ENCODE results near the gene C8B.

The C8B gene

GRCh38 chr1:56898879-56899278 lies 66.9 kb downstream of the C8B start:
- DNase-seq (ENCODE audit: low spot score), result no peak

- DNase-seq (ENCODE audit: low spot score), result no peak
Observed at GRCh38 chr1:56898005-56898373, 67.8 kb downstream of the C8B start.

GRCh38 chr1:56897150-56898004 lies 68.4 kb downstream of the C8B start:
- DNase-seq (ENCODE audit: low spot score), result no peak

- no peak for DNase-seq (ENCODE audit: low spot score)
Observed at GRCh38 chr1:56894014-56894413, 71.8 kb downstream of the C8B start.

GRCh38 chr1:56890229-56890628 lies 75.6 kb downstream of the C8B start:
- DNase-seq (ENCODE audit: low spot score), result no peak

GRCh38 chr1:56881417-56881816 lies 84.4 kb downstream of the C8B start:
- DNase-seq (ENCODE audit: low spot score), result no peak

GRCh38 chr1:56880774-56881173 lies 85.0 kb downstream of the C8B start:
- DNase-seq (ENCODE audit: low spot score), result no peak

All from left forelimb (tissue), 1 donor.